ENCODE data around the gene UBA1.

The UBA1 gene

GRCh38 chrX:47162927-47163583, 30.6 kb upstream of the UBA1 start:
- no peak overlapping the region for H3K27ac Mint-ChIP-seq
- no peak for ATAC-seq
- H3K36me3 Mint-ChIP-seq = peaks cover 8% of the 10 kb centered on the region
- no peaks in the 10 kb centered on the region for H3K27me3 Mint-ChIP-seq
- no peaks in the 10 kb centered on the region for H3K4me1 Mint-ChIP-seq
- no peak overlapping the region for H3K4me3 Mint-ChIP-seq
- no peaks in the 10 kb centered on the region for H3K9me3 Mint-ChIP-seq

GRCh38 chrX:47164420-47164819, 29.2 kb upstream of the UBA1 start:
- no peak for ATAC-seq
- Mint-ChIP-seq H3K27ac (no peak overlapping the region), H3K36me3 (peaks cover 13% of the 10 kb centered on the region), H3K4me3 (no peak overlapping the region), H3K4me1 (no peaks in the 10 kb centered on the region), H3K27me3 (no peaks in the 10 kb centered on the region), H3K9me3 (no peaks in the 10 kb centered on the region)

GRCh38 chrX:47166126-47166525, 27.5 kb upstream of the UBA1 start:
- no peak overlapping the region for H3K4me3 Mint-ChIP-seq
- ATAC-seq = no peak
- H3K9me3 Mint-ChIP-seq = no peaks in the 10 kb centered on the region
- H3K27me3 Mint-ChIP-seq = no peaks in the 10 kb centered on the region
- no peak overlapping the region for H3K27ac Mint-ChIP-seq
- H3K4me1 Mint-ChIP-seq = no peaks in the 10 kb centered on the region
- peaks cover 13% of the 10 kb centered on the region for H3K36me3 Mint-ChIP-seq

GRCh38 chrX:47168495-47169073, 25.0 kb upstream of the UBA1 start:
- Mint-ChIP-seq H3K27me3 (no peaks in the 10 kb centered on the region), H3K9me3 (no peaks in the 10 kb centered on the region), H3K27ac (peak overlapping the region; percentile 59), H3K4me1 (no peaks in the 10 kb centered on the region), H3K4me3 (no peak overlapping the region), H3K36me3 (peaks cover 15% of the 10 kb centered on the region)
- no peak for ATAC-seq

- H3K36me3 Mint-ChIP-seq = peaks cover 21% of the 10 kb centered on the region
- no peak for ATAC-seq
- H3K27ac Mint-ChIP-seq = no peak overlapping the region
- no peak overlapping the region for H3K4me3 Mint-ChIP-seq
- H3K4me1 Mint-ChIP-seq = no peaks in the 10 kb centered on the region
- H3K27me3 Mint-ChIP-seq = no peaks in the 10 kb centered on the region
- no peaks in the 10 kb centered on the region for H3K9me3 Mint-ChIP-seq
These were observed 24.4 kb upstream of the UBA1 start for GRCh38 chrX:47169273-47169672.

- Mint-ChIP-seq H3K4me3 (no peak overlapping the region), H3K36me3 (peaks cover 25% of the 10 kb centered on the region), H3K27me3 (no peaks in the 10 kb centered on the region), H3K4me1 (no peaks in the 10 kb centered on the region), H3K9me3 (no peaks in the 10 kb centered on the region), H3K27ac (no peak overlapping the region)
- ATAC-seq = no peak
These were observed 23.7 kb upstream of the UBA1 start for GRCh38 chrX:47169726-47170515.

- Mint-ChIP-seq H3K4me1 (no peaks in the 10 kb centered on the region), H3K4me3 (no peak overlapping the region), H3K27ac (no peak overlapping the region), H3K36me3 (peaks cover 35% of the 10 kb centered on the region), H3K9me3 (no peaks in the 10 kb centered on the region), H3K27me3 (no peaks in the 10 kb centered on the region)
- ATAC-seq = no peak
These were observed 22.6 kb upstream of the UBA1 start for GRCh38 chrX:47170861-47171692.

GRCh38 chrX:47171996-47172395, 21.6 kb upstream of the UBA1 start:
- Mint-ChIP-seq H3K27ac (no peak overlapping the region), H3K36me3 (peaks cover 44% of the 10 kb centered on the region), H3K9me3 (no peaks in the 10 kb centered on the region), H3K27me3 (no peaks in the 10 kb centered on the region), H3K4me1 (peaks cover 7% of the 10 kb centered on the region), H3K4me3 (no peak overlapping the region)
- no peak for ATAC-seq

- no peak for ATAC-seq
- H3K27me3 Mint-ChIP-seq = no peaks in the 10 kb centered on the region
- no peak overlapping the region for H3K27ac Mint-ChIP-seq
- H3K4me3 Mint-ChIP-seq = no peak overlapping the region
- peaks cover 44% of the 10 kb centered on the region for H3K36me3 Mint-ChIP-seq
- peaks cover 7% of the 10 kb centered on the region for H3K4me1 Mint-ChIP-seq
- H3K9me3 Mint-ChIP-seq = no peaks in the 10 kb centered on the region
These were observed 21.1 kb upstream of the UBA1 start for GRCh38 chrX:47172549-47172948.

- H3K36me3 Mint-ChIP-seq = peaks cover 49% of the 10 kb centered on the region
- no peak overlapping the region for H3K27ac Mint-ChIP-seq
- H3K27me3 Mint-ChIP-seq = no peaks in the 10 kb centered on the region
- H3K4me1 Mint-ChIP-seq = peaks cover 7% of the 10 kb centered on the region
- no peak overlapping the region for H3K4me3 Mint-ChIP-seq
- ATAC-seq = no peak
- H3K9me3 Mint-ChIP-seq = no peaks in the 10 kb centered on the region
These were observed 20.4 kb upstream of the UBA1 start for GRCh38 chrX:47172971-47173792.

GRCh38 chrX:47174376-47174775, 19.3 kb upstream of the UBA1 start:
- Mint-ChIP-seq H3K27me3 (no peaks in the 10 kb centered on the region), H3K36me3 (peaks cover 49% of the 10 kb centered on the region), H3K4me1 (peaks cover 7% of the 10 kb centered on the region), H3K9me3 (no peaks in the 10 kb centered on the region), H3K27ac (no peak overlapping the region), H3K4me3 (no peak overlapping the region)
- ATAC-seq = no peak

GRCh38 chrX:47174846-47175587, 18.6 kb upstream of the UBA1 start:
- H3K36me3 Mint-ChIP-seq = peaks cover 49% of the 10 kb centered on the region
- ATAC-seq = no peak
- H3K27me3 Mint-ChIP-seq = no peaks in the 10 kb centered on the region
- H3K9me3 Mint-ChIP-seq = no peaks in the 10 kb centered on the region
- H3K4me3 Mint-ChIP-seq = no peak overlapping the region
- H3K27ac Mint-ChIP-seq = no peak overlapping the region
- peaks cover 7% of the 10 kb centered on the region for H3K4me1 Mint-ChIP-seq

- peaks cover 7% of the 10 kb centered on the region for H3K4me1 Mint-ChIP-seq
- no peaks in the 10 kb centered on the region for H3K9me3 Mint-ChIP-seq
- H3K4me3 Mint-ChIP-seq = no peak overlapping the region
- no peaks in the 10 kb centered on the region for H3K27me3 Mint-ChIP-seq
- H3K27ac Mint-ChIP-seq = no peak overlapping the region
- H3K36me3 Mint-ChIP-seq = peaks cover 49% of the 10 kb centered on the region
- ATAC-seq = no peak
These were observed 18.0 kb upstream of the UBA1 start for GRCh38 chrX:47175588-47175980.

- Mint-ChIP-seq H3K36me3 (peaks cover 49% of the 10 kb centered on the region), H3K27ac (no peak overlapping the region), H3K4me1 (peaks cover 7% of the 10 kb centered on the region), H3K27me3 (no peaks in the 10 kb centered on the region), H3K9me3 (no peaks in the 10 kb centered on the region), H3K4me3 (no peak overlapping the region)
- no peak for ATAC-seq
These were observed 17.4 kb upstream of the UBA1 start for GRCh38 chrX:47176101-47176740.

Data from stimulated activated memory B cell treated with anti-CD40 and anti-IgM and Interleukin-4, amounts not matched to agents 10 μg/mL and 1 μg/mL and 100 μg/mL, for 72 hours (primary cell).